ENCODE data around the gene PYCARD.

The PYCARD gene

DNA sequence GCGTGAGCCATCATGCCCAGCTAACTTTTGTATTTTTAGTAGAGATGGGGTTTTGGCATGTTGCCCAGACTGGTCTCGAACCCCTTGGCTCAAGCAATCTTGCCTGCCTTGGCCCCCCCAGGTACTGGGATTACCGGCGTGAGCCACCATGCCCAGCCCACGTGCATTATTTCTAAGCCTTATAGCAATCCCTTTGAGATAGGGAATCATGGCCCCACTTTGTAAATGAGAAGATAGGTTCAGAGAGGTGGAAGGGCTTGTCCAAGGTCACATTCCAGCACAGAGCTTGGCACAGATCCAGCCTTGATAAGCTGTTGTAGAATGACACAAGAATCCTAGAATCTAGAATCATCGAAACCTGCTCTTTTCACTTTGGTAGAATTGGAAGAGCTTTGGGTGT is 4.2 kb upstream of the PYCARD start:
- no peak for TF ChIP-seq TAF1 (IDR thresholded peaks at IDR 0.05; ENCODE audit: borderline replicate concordance, insufficient read depth, low read length)
- no peak for TF ChIP-seq POLR2AphosphoS5 (IDR thresholded peaks at IDR 0.05; ENCODE audit: low read depth, low read length)
- TF ChIP-seq SIN3A (IDR thresholded peaks at IDR 0.05; ENCODE audit: borderline replicate concordance, insufficient read depth, low read length), result no peak
- TF ChIP-seq FOXP2 (optimal IDR thresholded peaks at IDR 0.05; ENCODE audit: borderline replicate concordance, extremely low read depth, extremely low read length, insufficient read depth), result no peak
- no peak for TF ChIP-seq REST (IDR thresholded peaks at IDR 0.05; ENCODE audit: insufficient read depth in 1 of 2, low read depth in 2 of 2, low read length in 2 of 2)

DNA sequence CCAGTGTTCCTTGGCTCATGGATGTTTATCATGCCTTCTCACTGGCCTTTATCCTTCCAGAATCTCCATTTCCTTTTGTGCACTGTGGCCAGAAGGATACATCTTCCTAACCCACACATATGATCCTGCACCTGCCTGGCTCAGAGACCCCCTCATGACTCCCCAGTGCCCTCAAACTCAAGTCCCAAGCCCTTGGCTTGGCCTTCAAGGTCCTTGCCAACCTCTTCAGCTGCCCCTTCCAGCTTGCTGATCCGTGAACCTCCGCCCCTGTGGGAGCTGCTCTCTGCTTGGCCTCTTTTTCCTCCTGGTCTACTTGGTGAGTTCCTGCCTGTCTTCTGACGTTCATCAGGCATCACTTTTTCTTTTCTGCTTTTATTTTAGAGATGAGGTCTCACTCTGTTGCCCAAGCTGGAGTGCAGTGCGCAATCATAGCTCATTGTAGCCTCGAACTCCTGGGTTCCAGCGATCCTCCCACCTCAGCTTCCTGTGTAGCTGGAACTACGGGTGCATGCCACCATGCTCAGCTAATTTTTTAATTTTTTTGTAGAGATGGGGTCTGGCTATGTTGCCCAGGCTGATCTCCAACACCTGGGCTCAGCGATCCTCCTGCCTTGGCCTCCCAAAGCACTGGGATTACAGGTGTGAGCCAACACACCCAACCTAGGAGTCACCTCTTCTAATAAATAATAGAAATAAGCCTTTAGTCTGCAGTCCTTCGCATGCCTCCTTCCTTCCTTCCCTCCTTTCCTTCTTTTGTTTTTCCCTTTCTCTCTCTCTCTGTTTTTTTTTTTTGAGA is 2.5 kb upstream of the PYCARD start:
- TF ChIP-seq SIN3A (IDR thresholded peaks at IDR 0.05; ENCODE audit: borderline replicate concordance, insufficient read depth, low read length), result no peak
- no peak for TF ChIP-seq TAF1 (IDR thresholded peaks at IDR 0.05; ENCODE audit: borderline replicate concordance, insufficient read depth, low read length)
- no peak for TF ChIP-seq REST (IDR thresholded peaks at IDR 0.05; ENCODE audit: insufficient read depth in 1 of 2, low read depth in 2 of 2, low read length in 2 of 2)
- TF ChIP-seq FOXP2 (optimal IDR thresholded peaks at IDR 0.05; ENCODE audit: borderline replicate concordance, extremely low read depth, extremely low read length, insufficient read depth), result no peak
- no peak for TF ChIP-seq POLR2AphosphoS5 (IDR thresholded peaks at IDR 0.05; ENCODE audit: low read depth, low read length)

DNA sequence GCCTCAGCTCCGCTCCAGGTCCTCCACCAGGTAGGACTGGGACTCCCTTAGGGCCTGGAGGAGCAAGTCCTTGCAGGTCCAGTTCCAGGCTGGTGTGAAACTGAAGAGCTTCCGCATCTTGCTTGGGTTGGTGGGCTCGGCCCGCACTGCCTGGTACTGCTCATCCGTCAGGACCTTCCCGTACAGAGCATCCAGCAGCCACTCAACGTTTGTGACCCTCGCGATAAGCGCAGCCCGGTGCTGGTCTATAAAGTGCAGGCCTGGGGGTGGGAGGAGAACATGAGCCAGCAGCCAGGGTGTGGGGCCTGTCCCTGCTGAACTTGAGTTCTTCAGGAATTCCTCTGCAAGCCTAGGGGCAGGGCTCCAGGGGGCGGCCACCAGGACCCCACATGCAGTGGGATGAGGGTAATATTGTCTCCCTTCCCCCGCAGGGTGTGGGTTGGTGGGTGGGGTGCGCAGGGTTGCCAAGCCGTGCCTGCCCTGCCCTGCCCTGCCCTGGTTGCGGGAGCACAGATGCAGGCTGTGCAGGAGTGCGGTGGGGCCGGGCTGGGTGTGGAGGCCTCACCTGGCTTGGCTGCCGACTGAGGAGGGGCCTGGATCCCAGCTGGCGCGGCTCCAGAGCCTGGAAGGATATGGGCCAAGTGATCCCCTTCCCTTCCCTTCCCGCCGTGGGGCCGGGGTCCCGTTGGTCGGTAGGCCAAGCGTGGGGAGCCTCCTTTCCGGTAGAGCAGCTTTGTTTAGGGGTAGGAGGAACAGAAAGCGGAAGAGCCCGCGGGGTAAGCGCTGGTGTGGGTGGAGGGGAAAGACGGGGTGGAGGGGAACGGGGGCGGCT is 762 bp downstream of the PYCARD start:
- TF ChIP-seq REST (IDR thresholded peaks at IDR 0.05; ENCODE audit: insufficient read depth in 1 of 2, low read depth in 2 of 2, low read length in 2 of 2), result no peak
- no peak for TF ChIP-seq POLR2AphosphoS5 (IDR thresholded peaks at IDR 0.05; ENCODE audit: low read depth, low read length)
- TF ChIP-seq SIN3A (IDR thresholded peaks at IDR 0.05; ENCODE audit: borderline replicate concordance, insufficient read depth, low read length), result no peak
- no peak for TF ChIP-seq FOXP2 (optimal IDR thresholded peaks at IDR 0.05; ENCODE audit: borderline replicate concordance, extremely low read depth, extremely low read length, insufficient read depth)
- TF ChIP-seq TAF1 (IDR thresholded peaks at IDR 0.05; ENCODE audit: borderline replicate concordance, insufficient read depth, low read length), result no peak

DNA sequence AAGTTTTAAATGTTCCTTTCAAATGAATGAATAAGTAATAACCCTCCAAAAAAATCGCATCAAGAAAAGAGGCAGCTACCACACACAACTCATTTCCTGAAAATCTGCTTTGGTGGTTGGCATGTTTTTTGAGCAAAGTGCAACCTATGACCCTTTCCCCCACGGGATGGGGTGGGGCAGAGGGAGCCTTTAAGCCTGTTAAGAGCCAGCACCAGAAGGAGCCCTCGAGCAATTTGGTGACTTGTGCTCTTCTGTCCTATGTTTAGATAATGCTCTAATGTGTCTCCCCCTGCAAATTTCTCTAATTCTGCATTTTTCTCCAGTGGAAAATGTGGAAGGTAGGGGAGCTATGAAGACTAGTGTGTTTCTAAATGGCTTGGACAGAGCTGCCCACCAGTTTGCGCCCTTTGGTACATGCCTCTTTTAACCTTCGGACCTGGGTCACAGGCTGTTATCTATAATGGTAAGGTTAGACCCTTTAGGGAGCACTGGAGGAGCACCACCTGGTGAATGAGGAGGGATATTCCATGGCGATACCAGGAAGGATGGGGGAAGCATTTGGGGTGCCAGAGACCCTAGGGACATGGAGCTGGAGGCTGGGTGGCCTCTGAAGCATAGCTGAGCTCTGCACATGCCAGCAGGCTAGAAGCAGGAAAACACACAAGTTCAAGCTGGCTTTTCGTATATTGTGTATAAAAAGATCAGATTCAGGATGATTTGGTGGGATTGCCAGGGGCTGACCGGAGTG is 1.6 kb downstream of the PYCARD start:
- TF ChIP-seq SIN3A (IDR thresholded peaks at IDR 0.05; ENCODE audit: borderline replicate concordance, insufficient read depth, low read length) (no peak), REST (IDR thresholded peaks at IDR 0.05; ENCODE audit: insufficient read depth in 1 of 2, low read depth in 2 of 2, low read length in 2 of 2) (no peak), FOXP2 (optimal IDR thresholded peaks at IDR 0.05; ENCODE audit: borderline replicate concordance, extremely low read depth, extremely low read length, insufficient read depth) (no peak), POLR2AphosphoS5 (IDR thresholded peaks at IDR 0.05; ENCODE audit: low read depth, low read length) (no peak), TAF1 (IDR thresholded peaks at IDR 0.05; ENCODE audit: borderline replicate concordance, insufficient read depth, low read length) (no peak)
